Sigmoid colon (tissue), 4 donors: Measurements from ENCODE around the gene POM121C.
"Not testable (repeated sequence)": the region's sequence is repeated elsewhere in the genome, so short reads cannot be mapped to it uniquely, and the experiment has no call there.

Source experiments
- CTCF ChIP-seq, 4 experiments: fragments of 450-650 bp in 3 of 4; fragments of 200-600 bp in 1 of 4; IDR thresholded peaks; one replicate each; pipeline ENCODE4 v1.5.1; 2016 to 2019; ENCODE audit warnings: antibody characterized with exemption in 4 of 4, mild to moderate bottlenecking in 3 of 4, moderate library complexity in 2 of 4
- EP300 ChIP-seq, 4 donors: sonication (generic); formaldehyde crosslinking; IDR thresholded peaks; one replicate each; pipeline ENCODE4 v1.6.1; 2017; ENCODE audit warnings: antibody characterized with exemption in 4 of 4
- POLR2A ChIP-seq, 2 donors: fragments of 450-650 bp; IDR thresholded peaks; one replicate each; pipeline ENCODE4 v1.6.1; 2016; ENCODE audit warnings: antibody characterized with exemption in 2 of 2, mild to moderate bottlenecking in 2 of 2, moderate library complexity in 2 of 2

GRCh38 chr7:75480313-75480712 lies 5.8 kb downstream of the POM121C start:
- TF ChIP-seq CTCF, POLR2A, EP300 (IDR thresholded peaks at IDR 0.05): not testable (repeated sequence)
